ENCODE data around the gene NCAPD3. TPM values are rescaled to one million over a fixed set of nuclear protein-coding genes. Genes with fewer than 3 reads are reported as not detected.

The NCAPD3 gene
- total RNA-seq, 1 donor from 2014 or later: 25.4 TPM

DNA sequence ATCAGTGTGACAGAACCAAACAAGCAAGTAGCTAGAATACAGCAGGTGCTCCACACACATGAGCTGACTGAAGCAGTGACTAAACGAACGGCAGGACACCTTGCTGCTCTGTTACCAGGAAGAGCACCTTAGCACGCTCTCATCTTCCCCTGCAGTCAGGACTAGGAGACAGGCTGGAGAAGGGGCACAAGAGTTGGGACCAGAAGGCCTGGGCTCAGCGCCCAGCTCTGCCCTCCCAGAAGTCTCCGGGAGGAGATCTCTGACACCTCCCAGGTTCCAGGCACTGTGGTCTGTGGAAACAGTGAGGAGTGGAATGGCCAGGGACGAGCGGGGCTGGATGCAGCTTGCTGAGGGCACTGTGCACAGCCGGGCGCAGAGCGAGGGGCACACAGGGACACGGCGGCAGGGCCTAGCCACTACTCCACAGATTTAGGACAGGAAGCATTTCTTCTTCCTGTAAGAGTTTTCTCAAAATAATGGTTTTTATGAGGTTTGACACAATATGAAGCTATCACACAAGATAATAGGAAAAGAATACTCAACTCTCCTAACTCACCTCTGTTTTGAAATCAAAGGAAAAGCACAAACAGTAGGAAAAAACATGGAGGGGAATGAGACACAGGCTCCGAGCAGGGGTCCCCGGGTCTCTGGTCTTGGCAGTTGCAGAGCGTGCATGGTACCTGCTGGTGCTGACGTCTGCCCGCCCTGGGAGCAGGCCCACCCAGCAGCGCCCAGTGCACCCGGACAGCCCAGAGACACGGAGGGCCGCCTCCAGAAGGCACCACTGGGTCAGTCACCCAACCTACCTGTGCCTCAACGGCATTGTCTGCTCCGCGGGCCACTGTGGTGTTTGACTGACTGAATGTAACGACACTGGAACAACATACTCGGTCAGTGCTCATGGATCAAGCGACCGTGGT is 67.6 kb downstream of the NCAPD3 start:
- Mint-ChIP-seq H3K36me3 (peaks cover 30% of the 10 kb centered on the region), H3K4me1 (no peaks in the 10 kb centered on the region), H3K9me3 (no peaks in the 10 kb centered on the region), H3K4me3 (no peak overlapping the region), H3K27me3 (ENCODE audit: low read depth) (no peaks in the 10 kb centered on the region), H3K27ac (no peak overlapping the region)
- no peak for TF ChIP-seq CTCF (IDR thresholded peaks at IDR 0.05; ENCODE audit: unreplicated experiment)
- DNase-seq (ENCODE audit: low spot score in 2 of 2, unreplicated experiment in 2 of 2): no peak

DNA sequence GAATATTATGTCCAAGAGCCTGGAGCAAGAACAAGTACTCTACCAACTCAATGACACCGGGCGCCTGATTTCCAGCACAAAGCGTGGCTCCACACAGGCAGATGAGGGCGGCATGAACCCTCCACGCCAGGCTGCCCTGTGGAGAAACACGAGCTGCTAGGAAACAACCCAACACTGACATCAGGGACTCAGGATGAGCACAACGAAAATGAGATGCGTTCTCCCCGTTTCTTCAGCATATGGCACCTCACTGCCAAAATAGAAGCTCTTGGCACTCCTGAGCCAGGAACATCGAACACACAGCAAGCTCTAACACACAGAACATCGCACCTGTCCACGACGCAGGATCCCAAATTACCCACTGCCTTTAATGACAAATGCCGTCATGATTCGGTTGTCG is 68.3 kb downstream of the NCAPD3 start:
- TF ChIP-seq CTCF (IDR thresholded peaks at IDR 0.05; ENCODE audit: unreplicated experiment): no peak
- no peaks in the 10 kb centered on the region for H3K4me1 Mint-ChIP-seq
- DNase-seq (ENCODE audit: low spot score in 2 of 2, unreplicated experiment in 2 of 2): no peak
- no peak overlapping the region for H3K27ac Mint-ChIP-seq
- H3K27me3 Mint-ChIP-seq (ENCODE audit: low read depth): no peaks in the 10 kb centered on the region
- H3K36me3 Mint-ChIP-seq: peaks cover 28% of the 10 kb centered on the region
- H3K4me3 Mint-ChIP-seq: no peak overlapping the region
- H3K9me3 Mint-ChIP-seq: no peaks in the 10 kb centered on the region

DNA sequence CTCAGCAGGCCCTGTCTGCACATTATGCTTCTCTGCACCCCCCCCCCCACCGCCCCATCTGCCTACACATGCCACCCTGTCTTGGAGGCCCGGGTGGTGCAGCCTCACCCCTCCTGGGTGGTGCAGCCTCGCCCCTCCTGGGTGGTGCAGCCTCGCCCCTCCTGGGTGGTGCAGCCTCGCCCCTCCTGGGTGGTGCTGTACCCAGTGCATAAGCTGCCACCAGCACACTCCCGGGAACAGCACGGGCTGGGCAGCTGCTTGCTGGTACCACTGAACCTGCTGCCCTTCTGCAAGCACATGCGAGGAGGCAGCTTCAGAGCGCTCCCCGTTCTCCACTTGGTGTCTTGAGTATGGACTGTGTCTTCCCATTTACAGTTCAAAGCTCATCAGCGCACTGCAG is 69.3 kb downstream of the NCAPD3 start:
- no peak overlapping the region for H3K4me3 Mint-ChIP-seq
- H3K27ac Mint-ChIP-seq: no peak overlapping the region
- TF ChIP-seq CTCF (IDR thresholded peaks at IDR 0.05; ENCODE audit: unreplicated experiment): no peak
- DNase-seq (ENCODE audit: low spot score in 2 of 2, unreplicated experiment in 2 of 2): no peak
- H3K27me3 Mint-ChIP-seq (ENCODE audit: low read depth): no peaks in the 10 kb centered on the region
- H3K4me1 Mint-ChIP-seq: no peaks in the 10 kb centered on the region
- no peaks in the 10 kb centered on the region for H3K9me3 Mint-ChIP-seq
- H3K36me3 Mint-ChIP-seq: peaks cover 24% of the 10 kb centered on the region

DNA sequence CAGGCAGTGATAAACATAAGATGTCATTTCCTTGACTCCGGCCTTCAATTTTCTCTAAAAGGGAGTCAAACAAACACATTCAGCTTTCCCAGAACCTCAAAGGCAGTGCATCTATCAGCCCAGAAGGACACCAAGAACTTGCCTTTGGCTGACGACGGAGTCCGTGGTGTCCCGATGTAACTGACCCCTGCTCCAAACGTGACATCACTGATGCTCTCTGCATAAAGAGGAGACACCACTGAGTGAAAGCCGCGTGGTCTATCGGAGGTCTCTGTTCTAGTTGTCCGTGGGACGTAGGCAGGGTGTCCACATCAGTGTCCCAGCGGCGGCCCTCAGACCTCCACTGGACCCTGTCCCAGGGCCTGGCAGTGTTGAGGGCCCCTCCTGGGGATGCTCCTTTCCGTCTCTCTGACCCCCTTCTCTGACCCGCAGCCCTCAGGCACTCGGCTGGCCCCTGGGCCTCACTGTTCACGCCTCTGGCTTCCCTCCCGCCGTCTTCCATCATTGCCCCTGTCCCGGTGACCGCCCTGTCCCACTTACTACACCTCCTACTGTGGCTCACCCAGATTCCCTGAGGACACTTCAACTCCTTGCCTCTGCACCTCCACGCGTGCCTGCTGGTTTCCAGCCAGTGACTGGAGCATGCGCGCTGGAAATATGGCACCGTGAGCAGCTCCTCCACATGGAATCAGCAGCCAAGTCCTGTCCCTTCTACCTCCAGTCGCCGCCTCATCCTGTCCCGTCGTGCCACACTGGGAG is 70.4 kb downstream of the NCAPD3 start:
- no peak overlapping the region for H3K27ac Mint-ChIP-seq
- H3K27me3 Mint-ChIP-seq (ENCODE audit: low read depth): no peaks in the 10 kb centered on the region
- no peak for TF ChIP-seq CTCF (IDR thresholded peaks at IDR 0.05; ENCODE audit: unreplicated experiment)
- no peaks in the 10 kb centered on the region for H3K9me3 Mint-ChIP-seq
- DNase-seq (ENCODE audit: low spot score in 2 of 2, unreplicated experiment in 2 of 2): no peak
- no peaks in the 10 kb centered on the region for H3K4me1 Mint-ChIP-seq
- no peak overlapping the region for H3K4me3 Mint-ChIP-seq
- peaks cover 21% of the 10 kb centered on the region for H3K36me3 Mint-ChIP-seq

DNA sequence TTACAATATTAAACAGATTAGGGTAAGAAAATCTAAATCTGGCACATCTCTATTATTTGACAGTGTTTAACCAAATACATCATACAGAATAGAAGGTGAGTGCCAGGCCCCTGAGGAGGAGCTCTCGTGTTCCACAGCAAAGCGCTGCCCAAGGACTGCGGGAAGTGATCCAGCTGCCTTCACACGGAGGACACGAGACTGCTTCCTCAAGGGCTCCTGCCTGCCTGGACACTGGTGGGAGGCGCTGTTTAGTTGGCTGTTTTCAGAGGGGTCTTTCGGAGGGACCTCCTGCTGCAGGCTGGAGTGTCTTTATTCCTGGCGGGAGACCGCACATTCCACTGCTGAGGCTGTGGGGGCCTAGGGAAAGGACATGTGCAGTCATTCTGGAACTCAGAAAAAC is 71.1 kb downstream of the NCAPD3 start:
- Mint-ChIP-seq H3K27ac (no peak overlapping the region), H3K27me3 (ENCODE audit: low read depth) (no peaks in the 10 kb centered on the region), H3K36me3 (peaks cover 25% of the 10 kb centered on the region), H3K4me1 (no peaks in the 10 kb centered on the region), H3K4me3 (no peak overlapping the region), H3K9me3 (no peaks in the 10 kb centered on the region)
- TF ChIP-seq CTCF (IDR thresholded peaks at IDR 0.05; ENCODE audit: unreplicated experiment): no peak
- no peak for DNase-seq (ENCODE audit: low spot score in 2 of 2, unreplicated experiment in 2 of 2)
